ENCODE results near the gene ADAMTS18. TPM values are rescaled to one million over a fixed set of nuclear protein-coding genes. Genes with fewer than 3 reads are reported as not detected.
A peak's percentile ranks its signal among the peaks of the same experiment; 100 is the strongest.

ADAMTS18 gene
- total RNA-seq, 1 donor = 0.27 TPM

DNA sequence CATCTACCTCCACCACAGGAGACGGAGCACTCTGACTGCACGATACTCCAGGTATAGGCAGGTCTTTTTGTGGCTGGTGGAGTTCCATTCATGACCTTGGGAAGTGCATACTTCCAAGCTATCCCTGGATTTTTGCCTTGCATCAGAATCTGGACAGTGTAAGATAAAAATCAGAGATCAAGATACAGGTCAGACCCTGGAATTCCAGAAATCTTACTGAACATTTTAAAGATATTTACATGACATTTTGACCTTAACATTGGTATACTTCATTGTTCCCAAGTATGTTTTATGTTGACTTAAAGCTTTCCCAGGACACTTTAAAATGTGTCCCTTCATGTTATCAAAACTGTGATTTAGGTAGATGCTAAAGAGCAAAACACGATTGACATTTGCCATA lies 134.6 kb downstream of the ADAMTS18 start:
- H3K4me3 ChIP-seq (ENCODE audit: low read depth, low read length) = no peak overlapping the region
- TF ChIP-seq, protein P1, sequence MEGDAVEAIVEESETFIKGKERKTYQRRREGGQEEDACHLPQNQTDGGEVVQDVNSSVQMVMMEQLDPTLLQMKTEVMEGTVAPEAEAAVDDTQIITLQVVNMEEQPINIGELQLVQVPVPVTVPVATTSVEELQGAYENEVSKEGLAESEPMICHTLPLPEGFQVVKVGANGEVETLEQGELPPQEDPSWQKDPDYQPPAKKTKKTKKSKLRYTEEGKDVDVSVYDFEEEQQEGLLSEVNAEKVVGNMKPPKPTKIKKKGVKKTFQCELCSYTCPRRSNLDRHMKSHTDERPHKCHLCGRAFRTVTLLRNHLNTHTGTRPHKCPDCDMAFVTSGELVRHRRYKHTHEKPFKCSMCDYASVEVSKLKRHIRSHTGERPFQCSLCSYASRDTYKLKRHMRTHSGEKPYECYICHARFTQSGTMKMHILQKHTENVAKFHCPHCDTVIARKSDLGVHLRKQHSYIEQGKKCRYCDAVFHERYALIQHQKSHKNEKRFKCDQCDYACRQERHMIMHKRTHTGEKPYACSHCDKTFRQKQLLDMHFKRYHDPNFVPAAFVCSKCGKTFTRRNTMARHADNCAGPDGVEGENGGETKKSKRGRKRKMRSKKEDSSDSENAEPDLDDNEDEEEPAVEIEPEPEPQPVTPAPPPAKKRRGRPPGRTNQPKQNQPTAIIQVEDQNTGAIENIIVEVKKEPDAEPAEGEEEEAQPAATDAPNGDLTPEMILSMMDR (IDR thresholded peaks at IDR 0.05; ENCODE audit: insufficient read depth, low read length) = no peak

DNA sequence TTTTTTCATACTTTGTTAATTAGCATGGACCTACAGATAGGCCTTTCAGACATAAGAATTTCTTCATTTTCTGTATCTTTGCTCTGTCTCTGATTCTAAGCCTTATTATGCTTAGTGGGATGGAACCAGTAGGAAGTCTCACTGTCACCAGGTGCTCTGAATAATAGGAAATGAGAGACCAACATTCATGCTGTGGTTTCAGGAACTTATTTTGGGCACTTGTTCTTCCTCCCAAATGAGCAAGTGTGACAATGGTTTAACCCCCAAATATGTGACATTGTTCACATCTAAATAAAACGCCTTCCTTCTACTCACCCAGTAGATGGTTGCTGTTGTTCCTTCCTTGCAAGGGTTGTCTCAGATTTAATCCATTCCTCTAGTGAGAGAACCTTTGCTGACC lies 135.4 kb downstream of the ADAMTS18 start:
- TF ChIP-seq, protein P1 (IDR thresholded peaks at IDR 0.05; ENCODE audit: insufficient read depth, low read length) = no peak
- DNase-seq (ENCODE audit: low read depth) = no peak
- H3K4me3 ChIP-seq (ENCODE audit: low read depth, low read length) = no peak overlapping the region

More for the DNA sequence above, 134.6 kb downstream of the ADAMTS18 start:
- DNase-seq (ENCODE audit: low read depth) = no peak

DNA sequence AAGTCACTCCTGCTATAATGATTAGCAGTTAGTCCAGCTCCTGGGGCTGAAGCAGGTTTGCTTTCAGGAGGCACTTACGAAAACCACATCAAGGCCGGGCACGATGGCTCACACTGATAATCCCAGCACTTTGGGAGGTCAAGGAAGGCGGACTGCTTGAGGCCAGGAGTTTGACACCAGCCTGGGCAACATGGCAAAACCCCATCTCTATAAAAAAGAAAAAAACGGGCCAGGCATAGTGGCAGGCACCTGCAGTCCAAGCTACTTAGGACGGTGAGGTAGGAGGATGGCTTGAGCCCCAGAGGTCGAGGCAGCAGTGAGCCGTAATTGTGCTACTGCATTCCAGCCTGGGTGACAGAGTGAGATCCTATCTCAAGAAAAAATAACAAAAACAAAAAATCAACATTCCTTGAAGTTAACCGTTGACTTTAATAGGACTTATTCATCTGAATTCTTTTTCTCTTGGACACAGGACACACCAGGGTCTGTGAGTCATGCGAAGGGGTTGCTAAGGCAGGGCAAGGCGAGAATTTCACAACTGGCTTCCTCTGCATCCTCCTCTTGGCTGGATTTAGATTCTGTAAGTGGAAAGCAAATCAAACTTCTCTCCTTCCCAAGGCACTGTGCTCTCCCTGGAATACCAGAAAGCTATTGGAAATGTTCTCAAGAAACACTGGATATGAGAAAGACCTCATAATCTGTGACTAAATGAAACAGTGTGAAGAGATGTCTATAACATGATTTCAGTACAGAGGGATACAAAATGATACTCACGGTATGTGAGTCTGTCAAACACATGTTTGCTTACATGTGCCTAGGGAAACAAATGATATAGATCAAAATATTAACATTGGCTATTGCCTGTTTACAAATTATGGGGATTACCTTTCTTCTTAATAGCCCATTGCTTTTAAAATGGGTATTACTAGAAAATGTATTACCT lies 136.1 kb downstream of the ADAMTS18 start:
- no peak overlapping the region for H3K4me3 ChIP-seq (ENCODE audit: low read depth, low read length)
- TF ChIP-seq, protein P1 (IDR thresholded peaks at IDR 0.05; ENCODE audit: insufficient read depth, low read length) = no peak
- peak; percentile 98 for DNase-seq (ENCODE audit: low read depth)

DNA sequence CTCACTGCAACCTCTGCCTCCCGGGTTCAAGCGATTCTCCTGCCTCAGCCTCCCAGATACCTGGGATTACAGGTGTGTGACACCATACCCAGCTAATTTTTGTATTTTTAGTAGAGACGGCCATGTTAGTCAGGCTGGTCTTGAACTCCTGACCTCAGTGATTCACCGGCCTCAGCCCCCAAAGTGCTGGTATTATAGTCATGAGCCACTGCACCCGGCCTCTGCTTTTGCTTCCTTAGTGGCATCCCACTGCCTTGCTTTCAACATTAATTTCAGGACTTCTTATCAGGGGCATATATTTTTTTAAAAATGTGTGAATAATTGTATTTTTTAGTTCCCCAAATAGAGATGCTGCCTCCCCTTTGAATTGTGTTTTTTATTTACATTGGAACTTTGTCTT lies 136.8 kb downstream of the ADAMTS18 start:
- peak; percentile 37 for DNase-seq (ENCODE audit: low read depth)
- H3K4me3 ChIP-seq (ENCODE audit: low read depth, low read length) = no peak overlapping the region
- TF ChIP-seq, protein P1 (IDR thresholded peaks at IDR 0.05; ENCODE audit: insufficient read depth, low read length) = no peak

DNA sequence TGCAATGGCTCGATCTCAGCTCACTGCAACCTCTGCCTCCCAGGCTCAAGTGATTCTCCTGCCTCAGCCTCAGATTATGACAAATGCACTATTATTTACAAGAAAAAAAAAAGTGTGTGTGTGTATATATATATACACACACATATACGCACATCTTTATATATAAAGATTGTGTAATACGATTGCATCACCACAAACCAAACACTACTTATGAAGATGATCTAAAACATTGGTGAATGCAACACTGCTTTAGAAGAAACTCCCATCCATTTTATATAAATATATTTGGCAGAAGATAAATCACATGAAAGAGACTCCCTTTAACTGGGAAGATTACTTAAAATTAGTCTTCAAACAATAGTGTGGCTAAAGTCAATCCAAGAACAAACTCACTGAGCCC lies 138.9 kb downstream of the ADAMTS18 start:
- no peak overlapping the region for H3K4me3 ChIP-seq (ENCODE audit: low read depth, low read length)
- TF ChIP-seq, protein P1 (IDR thresholded peaks at IDR 0.05; ENCODE audit: insufficient read depth, low read length) = no peak
- no peak for DNase-seq (ENCODE audit: low read depth)

DNA sequence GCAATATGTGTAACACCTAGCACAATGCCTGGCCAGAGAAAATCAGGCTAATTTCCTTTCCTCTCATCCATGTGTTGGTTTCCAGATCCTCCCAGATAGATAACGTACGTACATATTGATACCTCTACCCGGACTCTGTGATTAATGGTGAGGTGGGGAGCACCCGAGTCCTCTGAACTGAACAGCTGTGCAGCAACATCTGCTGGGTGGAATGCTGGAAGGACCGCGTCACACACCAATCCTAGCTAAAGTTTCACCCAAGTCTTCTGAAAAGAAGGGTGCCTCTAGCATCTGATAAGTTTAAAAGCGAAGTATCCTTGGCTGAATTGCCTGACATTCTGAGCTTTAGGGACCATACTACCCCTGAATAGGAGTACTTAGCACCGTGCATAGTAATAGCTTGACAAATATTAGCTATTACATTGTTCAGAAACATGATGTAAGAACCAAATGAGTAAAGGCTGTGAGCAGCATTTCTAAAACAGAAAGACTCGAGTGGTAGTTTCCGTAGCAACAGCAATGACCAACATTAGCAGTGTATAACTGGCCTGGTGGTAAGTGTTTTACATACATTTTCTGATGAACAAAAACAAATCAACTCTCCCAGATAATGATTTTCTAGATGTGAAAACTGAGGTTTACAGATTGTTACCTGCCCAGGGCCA lies 144.3 kb downstream of the ADAMTS18 start:
- TF ChIP-seq, protein P1 (IDR thresholded peaks at IDR 0.05; ENCODE audit: insufficient read depth, low read length) = no peak
- peak; percentile 68 for DNase-seq (ENCODE audit: low read depth)

More for the DNA sequence above, 144.3 kb downstream of the ADAMTS18 start:
- H3K4me3 ChIP-seq (ENCODE audit: low read depth, low read length) = no peak overlapping the region

Measured in fibroblast of the aortic adventitia (primary cell).